Embryonic facial prominence (tissue), 1 donor: ENCODE data around the gene RIPPLY3.

ENCODE experiments used
- DNase-seq: peaks from one replicate; pipeline ENCODE4 v3.0.0-alpha.2; 2016; ENCODE audit errors: extremely low spot score

The RIPPLY3 gene, protein sequence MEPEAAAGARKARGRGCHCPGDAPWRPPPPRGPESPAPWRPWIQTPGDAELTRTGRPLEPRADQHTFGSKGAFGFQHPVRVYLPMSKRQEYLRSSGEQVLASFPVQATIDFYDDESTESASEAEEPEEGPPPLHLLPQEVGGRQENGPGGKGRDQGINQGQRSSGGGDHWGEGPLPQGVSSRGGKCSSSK

DNA sequence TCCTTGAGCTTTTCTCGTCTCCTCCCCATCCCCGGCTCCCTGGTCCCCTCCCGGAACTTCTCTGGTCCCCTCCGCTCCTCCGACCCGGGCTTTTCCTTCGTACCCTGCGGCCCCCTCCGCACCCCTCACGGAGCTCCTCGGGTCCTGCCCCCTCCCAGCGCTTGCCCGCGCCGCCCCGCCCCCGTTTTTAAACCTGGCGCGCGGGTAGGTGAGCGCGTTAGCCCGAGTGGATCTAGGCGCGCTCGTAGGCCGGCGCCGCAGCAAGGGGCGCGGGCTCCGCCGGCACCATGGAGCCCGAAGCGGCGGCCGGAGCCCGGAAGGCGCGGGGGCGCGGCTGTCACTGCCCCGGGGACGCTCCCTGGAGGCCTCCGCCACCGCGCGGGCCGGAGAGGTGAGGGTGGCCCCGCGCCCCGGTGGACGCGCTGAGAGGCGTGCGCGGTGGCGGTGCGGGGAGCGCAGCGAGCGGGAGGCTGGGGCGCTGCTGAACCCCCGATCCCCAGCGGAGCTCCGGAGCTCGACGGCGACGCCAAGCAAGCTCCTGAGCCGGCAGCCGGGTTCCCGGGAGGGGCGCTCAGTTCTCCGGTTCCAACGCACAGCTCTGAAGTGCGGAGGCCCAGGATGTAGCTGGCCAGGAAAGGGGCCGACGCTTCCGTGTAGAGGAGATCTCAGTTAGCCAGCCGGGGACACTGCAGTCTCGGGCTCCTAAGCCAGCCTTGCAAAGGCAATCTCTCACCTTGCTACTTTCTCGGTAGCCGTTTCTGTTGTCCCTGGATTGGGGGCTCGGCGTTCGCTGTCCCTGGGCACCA is at the start of gene RIPPLY3:
Gene RIPPLY3, plus strand, starts transcription at position 217 of the 806 bp plus-strand sequence. Its CDS starts 71 bp downstream, at position 288.
- no peak for DNase-seq

DNA sequence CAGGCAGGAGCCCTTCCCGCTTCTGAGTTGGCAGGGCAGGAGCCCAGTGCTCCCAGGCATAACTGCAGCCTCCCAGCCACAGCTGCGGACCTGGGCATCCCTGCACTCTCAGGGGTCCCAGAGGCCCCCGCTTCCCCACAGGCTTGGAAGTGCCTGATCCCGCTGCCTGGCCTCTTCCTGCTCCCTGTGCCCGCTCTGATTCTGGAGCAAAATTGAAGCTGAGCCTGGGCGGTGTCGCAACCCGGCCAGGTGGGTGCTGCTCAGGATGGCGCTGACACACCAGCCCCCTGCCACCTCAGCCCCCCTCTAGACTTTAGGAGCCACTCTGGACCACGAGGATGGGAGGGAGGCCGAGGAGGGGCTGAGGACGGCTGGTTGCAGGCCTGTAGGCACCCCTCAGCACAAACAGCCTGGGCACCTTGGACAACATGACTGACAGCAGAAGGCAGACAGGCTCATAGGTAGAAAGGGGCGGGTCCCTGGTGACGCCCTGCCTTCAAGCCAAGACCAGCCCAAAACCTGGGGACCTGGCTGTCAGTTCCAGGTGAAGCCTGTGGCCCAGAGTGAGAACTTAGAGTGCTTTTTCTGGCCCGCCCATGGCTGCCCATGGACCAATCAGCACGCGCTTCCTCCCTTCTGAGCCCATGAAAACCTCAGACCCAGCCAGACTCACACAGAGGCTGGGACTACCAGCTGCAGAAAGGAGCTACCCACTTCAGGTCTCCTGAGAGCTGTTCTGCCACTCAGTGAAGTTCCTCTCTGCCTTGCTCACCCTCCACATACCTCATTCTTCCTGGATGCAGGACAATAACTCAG is 47.3 kb upstream of the RIPPLY3 start:
- DNase-seq = no peak

DNA sequence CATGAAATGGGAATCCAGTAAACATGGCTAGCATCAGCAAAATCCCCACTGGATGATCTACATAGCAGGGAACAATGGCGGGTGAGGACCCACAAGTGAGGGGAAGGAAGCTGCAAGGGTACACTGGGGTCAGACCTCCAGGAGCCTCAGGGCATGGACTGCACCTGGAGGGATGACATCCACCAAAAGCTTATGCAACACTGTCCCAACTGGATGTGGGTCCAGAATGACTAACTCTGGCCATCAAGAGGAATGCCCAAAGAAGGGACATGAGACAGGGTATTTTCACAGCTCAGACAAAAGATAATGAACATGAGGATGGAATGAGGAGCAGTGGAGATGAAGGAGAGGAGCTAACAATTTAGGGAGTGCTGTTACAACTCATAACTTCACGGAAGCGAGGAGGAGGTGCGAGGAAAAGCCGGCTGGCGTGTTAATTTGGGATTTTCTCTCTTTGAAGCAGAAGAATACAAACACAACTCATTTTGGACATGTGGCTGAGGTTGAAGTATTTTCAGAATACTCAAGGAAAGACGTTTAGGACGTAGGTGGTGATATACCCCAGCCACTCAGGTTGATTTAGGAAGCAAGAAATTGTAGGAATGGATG is 45.7 kb upstream of the RIPPLY3 start:
- DNase-seq = no peak

DNA sequence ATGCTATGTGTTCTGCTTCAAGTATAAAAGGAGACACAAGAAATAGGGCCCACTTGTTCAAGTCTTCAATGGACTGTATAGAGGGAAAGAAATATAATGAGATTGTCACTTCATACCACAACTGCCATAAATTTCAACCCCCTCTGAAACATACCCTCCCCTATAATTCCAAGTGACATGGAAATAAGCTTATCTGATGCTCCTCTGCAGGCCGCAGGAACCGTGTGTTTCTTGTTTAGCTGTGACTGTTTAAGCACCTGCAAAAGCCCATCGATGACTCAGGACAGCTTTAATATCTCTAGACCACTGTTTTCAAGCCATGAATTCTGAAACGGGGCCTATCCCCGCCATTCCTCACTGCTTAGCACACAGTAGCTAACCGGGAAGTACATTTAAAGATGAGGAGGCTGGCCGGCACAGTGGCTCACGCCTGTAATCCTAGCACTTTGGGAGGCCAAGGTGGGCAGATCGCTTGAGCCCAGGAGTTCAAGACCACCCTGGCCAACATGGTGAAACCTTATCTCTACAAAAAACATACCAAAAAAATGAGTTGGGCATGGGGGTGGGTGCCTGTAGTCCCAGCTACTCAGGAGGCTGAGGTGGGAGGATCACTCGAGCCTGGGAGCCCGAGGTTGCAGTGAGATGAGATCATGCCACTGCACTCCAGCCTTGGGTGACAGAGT is 44.3 kb upstream of the RIPPLY3 start:
- DNase-seq = no peak

DNA sequence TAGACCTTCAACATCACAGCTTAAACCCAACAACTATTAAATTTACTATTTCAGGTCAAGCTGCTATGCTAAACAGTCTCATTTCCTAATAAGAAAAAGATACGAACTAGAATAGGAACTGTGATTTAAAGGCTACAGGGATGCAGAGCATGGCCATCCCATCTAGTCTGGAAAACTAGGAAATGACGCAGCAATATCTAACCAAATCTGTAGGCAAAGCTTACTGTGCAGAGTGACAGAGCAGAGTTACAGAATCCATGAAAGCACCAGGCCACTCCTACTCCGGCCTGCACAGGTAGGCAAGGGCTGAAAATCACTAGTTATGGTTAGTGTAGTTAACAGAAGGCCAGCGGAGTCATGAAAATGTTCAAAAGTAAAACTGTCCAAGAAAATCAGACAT is 42.1 kb upstream of the RIPPLY3 start:
- DNase-seq = no peak

DNA sequence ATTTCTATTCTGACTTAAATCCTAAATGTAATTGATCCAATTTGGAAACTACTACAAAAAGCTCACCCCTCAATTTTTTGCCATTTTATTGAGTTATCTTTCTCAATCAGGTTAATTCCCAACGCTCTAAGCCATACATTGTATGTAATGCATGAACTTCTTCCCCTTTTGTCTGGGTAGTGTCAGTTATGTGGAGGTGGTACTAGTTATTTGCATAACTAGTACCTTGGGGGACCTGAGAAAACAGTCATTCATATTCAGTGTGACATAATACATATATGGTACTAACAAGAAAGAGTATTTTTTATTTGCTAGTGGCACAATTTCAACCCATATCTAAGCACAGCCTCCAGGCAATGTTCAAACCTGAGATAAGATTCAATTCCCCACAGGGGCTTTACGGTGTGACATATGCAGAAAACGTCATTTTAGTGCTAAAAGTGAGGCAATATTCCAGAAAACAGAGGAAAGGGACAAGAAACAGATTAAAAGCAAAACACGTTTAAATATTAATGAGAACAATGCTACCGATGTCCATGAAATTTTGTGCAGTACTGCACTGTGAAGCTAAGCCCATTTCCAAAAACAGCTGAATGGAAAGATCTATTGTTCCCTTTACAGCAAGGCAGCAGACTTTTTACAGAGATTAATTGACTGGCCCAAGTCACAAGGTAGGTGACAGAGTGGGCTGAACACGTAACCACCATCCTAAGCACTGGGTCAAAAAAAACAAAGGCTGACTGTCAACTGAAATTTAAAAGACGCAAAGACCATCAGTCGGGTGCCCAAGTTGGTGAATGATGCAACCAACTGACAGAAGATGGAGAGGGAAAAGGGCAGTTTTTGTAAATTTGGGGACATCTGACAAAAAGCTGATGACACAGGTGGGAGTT is 41.4 kb upstream of the RIPPLY3 start:
- no peak for DNase-seq

DNA sequence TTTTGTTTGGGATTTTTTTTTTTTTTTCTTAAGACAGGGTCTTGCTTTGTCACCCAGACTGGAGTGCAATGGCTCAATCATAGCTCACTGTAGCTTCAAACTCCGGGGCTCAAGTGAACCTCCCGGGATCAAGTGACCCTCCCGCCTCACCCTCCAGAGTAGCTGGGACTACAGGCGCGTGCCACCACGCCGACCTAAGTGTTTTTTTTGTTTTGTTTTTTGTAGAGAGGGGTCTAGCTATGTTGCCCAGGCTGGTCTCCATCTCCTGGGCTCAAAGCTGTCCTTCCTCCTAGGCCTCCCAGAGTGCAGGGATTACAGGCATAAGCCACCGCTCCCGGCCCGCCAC is 40.8 kb upstream of the RIPPLY3 start:
- DNase-seq = no peak

DNA sequence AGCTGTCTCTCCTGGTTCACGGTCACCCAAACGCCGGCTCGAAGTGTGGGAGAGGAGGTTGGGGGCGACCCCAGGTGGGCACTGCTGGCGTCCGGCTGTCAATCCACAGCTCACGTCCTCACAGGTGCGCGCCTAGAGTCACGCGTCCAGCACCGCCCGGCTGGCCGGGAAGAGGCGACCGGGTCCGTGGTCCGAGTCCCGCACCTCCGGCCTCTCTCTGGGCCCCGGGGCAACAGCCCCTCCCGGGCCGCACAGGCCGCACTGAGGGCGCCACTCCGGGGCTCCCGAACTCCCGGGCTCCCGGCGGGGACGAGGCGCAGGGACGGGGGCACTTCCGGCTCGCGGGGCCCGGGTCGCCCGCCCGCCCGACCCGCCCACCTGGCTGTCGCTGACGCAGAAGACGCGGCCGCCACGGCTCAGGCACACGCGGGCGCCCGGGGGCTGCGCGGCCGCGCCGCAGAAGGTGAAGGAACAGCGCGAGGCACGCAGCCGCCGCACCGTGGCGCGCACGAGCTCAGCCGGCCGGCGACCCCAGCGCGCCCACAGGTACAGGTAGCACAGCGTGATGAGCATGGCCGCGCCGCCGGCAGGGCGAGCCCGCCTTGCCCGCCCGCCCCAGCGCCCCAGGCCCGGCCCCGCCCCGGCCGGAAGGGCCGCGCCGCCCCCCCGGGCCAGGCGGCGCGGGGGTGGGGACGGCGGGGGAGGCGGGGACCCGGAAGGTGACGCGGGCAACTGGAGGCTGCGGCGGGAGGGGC is 40.3 kb upstream of the RIPPLY3 start, which contains the start of gene HLCS:
Gene HLCS, minus strand, starts transcription at position 604 of the 755 bp plus-strand sequence. Its CDS starts 31 bp downstream, at position 573.
- DNase-seq = no peak

DNA sequence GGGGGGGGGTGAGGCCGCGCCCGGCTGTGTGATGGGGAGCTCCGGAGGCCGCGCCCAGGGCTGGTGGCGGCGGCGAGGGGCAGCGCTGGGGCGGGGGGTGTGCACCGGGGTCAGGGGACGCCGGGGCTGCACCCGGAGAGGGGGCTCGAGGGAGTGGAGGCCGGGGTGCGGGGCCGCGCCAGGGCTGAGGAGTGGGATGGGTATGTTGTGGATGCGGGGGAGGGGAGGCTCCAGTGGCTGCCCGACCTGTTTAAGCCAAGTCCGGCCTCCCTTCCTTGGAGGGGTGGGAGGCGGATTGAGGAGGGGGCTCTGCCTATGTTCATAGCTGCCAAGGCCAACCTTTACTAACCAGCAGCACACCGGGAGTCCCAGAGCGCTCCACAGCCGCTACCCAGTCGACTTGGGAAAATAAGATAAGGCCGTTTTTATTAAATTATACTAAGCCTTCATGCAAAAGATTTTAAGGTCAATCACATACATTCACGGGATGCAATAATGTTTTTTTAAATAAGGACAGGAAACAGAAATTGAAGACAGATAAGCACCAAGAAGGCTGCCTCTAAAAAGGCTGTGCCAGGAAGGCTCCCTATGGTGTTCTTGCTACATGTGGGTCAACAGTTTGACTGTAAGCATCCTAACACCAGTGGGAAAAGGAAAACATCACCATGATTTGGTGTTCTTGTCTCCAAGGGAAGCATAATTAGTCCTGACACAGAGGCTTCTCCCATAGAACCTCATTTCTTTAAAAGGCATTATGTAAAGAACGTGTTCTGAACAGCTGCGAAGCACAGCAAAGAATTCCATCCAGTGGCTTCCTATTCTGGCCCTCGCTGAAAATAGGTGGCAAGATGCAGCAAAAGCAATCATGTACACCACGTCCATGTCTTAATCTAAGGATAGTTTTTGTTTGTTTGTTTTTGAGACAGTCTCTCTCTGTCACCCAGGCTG is 39.4 kb upstream of the RIPPLY3 start:
- DNase-seq = no peak

DNA sequence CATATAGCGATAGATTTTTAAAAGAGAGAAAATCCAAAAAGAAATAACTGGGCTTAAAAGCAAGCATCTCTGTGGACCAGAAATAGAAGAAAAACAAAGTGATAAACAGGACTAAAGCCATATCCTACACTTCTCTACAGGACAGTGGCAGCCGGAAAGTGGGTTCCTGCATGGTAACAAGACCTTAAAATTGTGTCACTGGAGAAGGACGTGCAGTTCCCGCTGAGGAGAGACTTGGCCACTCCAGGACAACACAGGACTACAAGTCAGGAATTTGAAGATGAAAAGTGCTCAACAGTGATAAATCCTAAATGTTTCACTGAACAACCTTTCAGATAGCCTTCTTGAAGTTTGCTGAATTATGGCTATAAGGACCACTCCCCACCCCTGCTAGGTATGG is 38.1 kb upstream of the RIPPLY3 start:
- no peak for DNase-seq

DNA sequence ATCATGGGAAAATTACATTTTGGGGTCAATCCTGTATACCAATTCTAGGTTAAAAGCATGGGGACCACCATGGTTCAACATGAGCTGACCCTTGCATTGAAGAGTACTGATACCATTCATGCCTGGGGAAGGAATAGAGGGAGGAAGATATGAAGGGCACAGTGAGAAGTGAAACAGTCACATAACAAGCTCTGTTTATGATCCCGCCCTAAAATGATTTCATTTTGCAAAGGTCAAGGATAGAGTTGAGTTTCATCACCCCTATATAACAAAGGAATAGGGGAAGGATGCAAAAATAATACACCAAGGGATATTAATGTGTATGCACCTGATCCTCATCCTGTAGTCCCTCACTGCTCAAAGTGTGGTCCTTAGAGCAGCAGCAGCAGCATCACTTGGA is 37.5 kb upstream of the RIPPLY3 start:
- no peak for DNase-seq

DNA sequence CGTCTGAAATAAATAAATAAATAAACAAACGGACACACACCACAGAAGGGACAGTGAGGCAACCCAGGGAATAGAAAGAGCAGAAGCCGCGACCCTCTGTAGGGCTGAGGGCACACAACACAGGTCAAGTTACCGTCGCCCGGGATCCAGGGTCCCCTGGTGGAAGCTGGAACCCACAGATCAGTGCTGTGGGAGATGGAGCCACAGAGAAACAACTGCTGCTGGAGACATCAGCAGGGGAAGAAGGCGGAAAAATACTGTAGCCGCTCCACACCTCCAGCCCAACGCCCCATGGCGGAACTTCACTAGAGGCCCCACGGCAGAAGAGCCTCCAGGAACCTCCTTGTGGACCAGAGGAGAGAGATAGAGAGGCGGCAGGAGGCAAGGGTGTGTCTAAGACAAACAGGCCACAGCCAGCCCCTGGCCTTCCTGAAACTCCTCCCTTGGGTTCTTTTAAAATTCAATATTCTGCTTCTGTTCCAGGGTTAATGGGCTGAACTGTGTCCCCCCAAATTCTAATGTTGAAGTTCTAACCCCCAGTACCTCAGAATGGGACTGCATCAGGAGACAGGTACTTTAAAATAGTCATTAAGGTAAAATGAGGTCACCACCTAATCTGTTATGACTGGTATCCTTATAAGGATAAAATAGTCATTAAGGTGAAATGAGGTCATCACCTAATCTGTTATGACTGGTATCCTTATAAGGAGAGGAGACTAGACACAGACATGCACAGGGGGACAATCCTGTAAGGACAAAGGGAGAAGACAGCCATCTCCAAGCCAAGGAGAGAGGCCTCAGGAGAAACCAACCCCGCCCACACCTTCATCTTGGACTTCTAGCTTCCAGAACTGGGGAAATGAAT is 32.3 kb upstream of the RIPPLY3 start:
- DNase-seq = no peak

DNA sequence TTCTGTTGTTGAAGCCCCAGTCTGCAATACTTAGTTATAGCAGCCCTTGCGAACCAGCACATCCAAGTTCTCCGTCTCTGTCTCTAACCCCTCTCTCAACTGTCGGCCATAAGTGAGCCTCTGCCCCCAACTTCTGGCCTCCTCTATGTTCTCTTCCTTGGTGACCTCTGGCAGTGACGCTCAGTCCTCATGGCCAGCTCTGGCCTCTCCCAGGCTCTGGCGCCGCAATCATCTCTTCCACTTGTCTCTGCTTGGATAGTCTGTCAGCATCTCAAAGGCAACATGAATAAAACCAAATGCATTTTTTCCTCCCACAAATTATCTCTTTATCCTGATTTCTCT is 31.7 kb upstream of the RIPPLY3 start:
- DNase-seq = no peak

DNA sequence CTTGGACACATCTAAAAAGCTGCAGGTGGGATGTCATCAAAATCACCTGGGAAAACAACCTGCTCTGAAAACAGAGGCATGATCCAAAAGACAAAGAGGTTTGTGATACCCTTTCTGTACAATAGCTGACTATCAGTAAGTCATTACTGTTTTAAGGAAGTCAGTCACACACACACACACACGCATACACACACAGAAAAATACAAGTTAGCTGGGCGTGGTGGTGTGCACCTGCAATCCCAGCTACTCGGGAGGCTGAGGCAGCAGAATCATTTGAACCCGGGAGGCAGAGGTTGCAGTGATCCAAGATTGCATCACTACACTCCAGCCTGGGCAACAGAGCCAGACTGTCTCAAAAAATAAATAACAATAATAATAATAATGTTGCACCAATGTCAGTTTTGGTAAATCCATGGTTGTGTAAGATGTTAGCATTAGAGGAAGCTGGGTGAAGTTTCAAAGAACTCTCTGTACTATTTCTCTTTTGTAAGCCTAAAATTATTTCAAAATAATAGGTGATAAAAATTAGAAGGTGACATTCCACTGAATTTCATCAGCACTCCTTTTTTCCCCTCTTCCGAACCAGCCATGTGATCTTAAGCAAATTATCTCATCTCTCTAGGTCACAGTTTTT is 30.2 kb upstream of the RIPPLY3 start:
- DNase-seq = no peak

DNA sequence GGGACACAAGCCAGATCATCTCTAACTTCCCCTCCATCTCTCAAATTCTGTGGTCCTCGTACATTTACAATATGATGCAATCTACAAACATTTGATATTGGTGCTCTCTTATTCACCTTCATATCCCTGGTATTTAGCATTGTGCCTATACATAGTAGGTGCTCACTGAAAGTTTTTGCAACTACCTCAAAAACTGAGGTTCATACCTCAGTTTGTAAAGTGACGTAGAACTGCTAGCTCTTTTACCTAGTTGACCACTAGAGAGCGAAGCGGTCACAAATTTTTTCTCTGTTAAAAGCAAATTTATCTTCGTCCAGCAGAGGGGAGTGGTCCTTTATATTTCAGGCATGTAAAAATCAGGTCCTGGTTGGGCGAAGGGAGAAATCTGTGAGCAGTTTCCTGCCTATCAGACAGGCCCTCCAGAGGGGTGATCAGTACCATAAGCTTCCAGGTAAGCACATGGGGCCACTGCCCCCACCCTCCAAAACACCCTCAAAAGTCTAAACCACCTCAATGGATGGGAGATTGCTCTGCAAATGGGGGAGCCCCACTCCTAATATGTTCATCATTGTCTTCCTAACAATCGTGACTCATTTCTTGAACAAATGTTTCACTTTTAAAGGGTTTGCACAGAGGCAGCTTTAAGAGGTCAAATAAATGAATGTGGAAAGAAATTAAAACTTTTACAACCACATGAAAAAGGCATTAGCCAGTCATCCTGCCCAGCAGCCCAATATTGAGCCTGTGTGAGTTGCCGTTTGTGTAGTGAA is 29.4 kb upstream of the RIPPLY3 start:
- DNase-seq = no peak

DNA sequence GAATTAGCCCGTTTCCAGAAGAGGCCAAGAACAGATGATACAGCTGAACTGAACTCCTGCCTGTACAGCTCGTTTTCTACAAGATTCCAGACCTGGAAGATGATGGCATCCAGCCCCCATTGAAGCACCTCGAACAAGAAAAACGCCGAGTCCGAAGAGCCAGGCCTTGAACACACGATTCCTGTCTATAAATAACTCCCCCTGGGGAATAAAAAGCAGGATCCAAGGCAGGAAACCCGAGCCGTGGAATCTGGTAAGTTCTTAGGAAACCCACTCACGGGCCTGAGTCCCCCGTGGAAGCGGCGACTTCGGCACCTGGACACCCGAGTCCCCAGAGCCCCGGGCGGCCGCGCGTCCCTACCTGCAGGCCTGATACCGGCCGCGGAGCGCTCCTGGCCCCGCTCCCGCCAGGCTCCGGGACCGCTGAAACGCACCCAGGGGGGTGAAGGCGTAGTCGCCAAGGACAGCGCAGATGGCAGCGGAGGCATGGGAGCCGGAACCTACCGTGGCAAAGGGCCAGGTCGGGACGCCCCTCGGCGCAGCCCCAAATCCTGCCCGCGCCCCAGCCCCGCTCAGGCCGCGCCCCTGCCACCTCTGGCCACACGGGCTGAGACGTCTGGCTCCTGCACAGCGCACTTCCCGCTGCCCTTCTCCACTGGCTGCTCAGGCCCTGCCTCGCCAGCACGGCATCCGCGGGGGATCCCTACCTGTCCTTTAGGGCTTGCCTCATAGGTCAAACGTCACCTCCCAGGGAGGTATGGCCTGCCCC is 26.0 kb upstream of the RIPPLY3 start:
- DNase-seq = no peak
